Sigmoid colon (tissue), 7 donors: ENCODE measurements around the gene STUB1. TPM values are rescaled to one million over a fixed set of nuclear protein-coding genes. Genes with fewer than 3 reads are reported as not detected.

Experiments
- DNase-seq: peaks from one replicate; pipeline ENCODE4 v3.0.0-alpha.2; 2019
- H3K27ac ChIP-seq, 4 donors: fragments of 200-600 bp; sonication (generic); one replicate each; pipeline ENCODE4 v1.5.1; 2016 to 2019; ENCODE audit warnings: mild to moderate bottlenecking in 1 of 4
- H3K27me3 ChIP-seq, 3 donors: fragments of 200-600 bp; sonication (generic); one replicate each; pipeline ENCODE4 v1.5.1; 2019; ENCODE audit warnings: mild to moderate bottlenecking in 1 of 3
- H3K36me3 ChIP-seq, 4 donors: fragments of 200-600 bp; sonication (generic); one replicate each; pipeline ENCODE4 v1.5.1; 2016 to 2019
- H3K4me1 ChIP-seq, 4 donors: fragments of 200-600 bp; sonication (generic); one replicate each; pipeline ENCODE4 v1.5.1; 2017 to 2019
- H3K4me3 ChIP-seq, 4 donors: fragments of 200-600 bp; sonication (generic); one replicate each; pipeline ENCODE4 v1.5.1; 2017 to 2019; ENCODE audit warnings: mild to moderate bottlenecking in 2 of 4, moderate library complexity in 1 of 4
- H3K9me3 ChIP-seq, 4 donors: fragments of 200-600 bp in 3 of 4; sonication (generic) in 3 of 4; one replicate each; pipeline versions ENCODE4 v1.5.1 to v1.6.1; 2013 to 2019
- CTCF ChIP-seq, 4 experiments: fragments of 450-650 bp in 3 of 4; fragments of 200-600 bp in 1 of 4; IDR thresholded peaks; one replicate each; pipeline ENCODE4 v1.5.1; 2016 to 2019; ENCODE audit warnings: antibody characterized with exemption in 4 of 4, mild to moderate bottlenecking in 3 of 4, moderate library complexity in 2 of 4
- EP300 ChIP-seq, 4 donors: sonication (generic); formaldehyde crosslinking; IDR thresholded peaks; one replicate each; pipeline ENCODE4 v1.6.1; 2017; ENCODE audit warnings: antibody characterized with exemption in 4 of 4
- POLR2A ChIP-seq, 2 donors: fragments of 450-650 bp; IDR thresholded peaks; one replicate each; pipeline ENCODE4 v1.6.1; 2016; ENCODE audit warnings: antibody characterized with exemption in 2 of 2, mild to moderate bottlenecking in 2 of 2, moderate library complexity in 2 of 2
- POLR2AphosphoS5 ChIP-seq, 4 donors: sonication (generic); formaldehyde crosslinking; IDR thresholded peaks; one replicate each; pipeline ENCODE4 v1.6.1; 2017; ENCODE audit warnings: antibody characterized with exemption in 4 of 4
- WGBS, 2 donors: extraction: QIAGEN DNeasy Blood & Tissue Kit; methylation state at CpG; one replicate each; pipeline ENCODE4 v1.1.7; 2013; 5-methylcytosine and 5-hydroxymethylcytosine counted together
- intact Hi-C: fragments of 100-400 bp; cut with DNase I; formaldehyde crosslinking; loops from one replicate; pipeline ENCODE4 v1.15.1; 2023
- polyA plus RNA-seq, 3 donors: library from polyadenylated mRNA; stranded (reverse); fragments of 200-250 nt; gene quantifications; one replicate each; pipeline ENCODE4 v1.2.3, GENCODE V29; 2013
- total RNA-seq, 4 donors: library from RNA; depleted of rRNA; stranded (reverse); fragments of >200 nt; gene quantifications; one replicate each; pipeline ENCODE4 v1.1.0, GENCODE V29; 2016
- donor health status: healthy with polysubstance abuse.
- donor health status: Bipolar disorder and iron deficiency.
- donor health status: healthy.

Gene STUB1
- total and polyA plus RNA-seq, 7 donors = 104 to 183 (median 136) TPM

DNA sequence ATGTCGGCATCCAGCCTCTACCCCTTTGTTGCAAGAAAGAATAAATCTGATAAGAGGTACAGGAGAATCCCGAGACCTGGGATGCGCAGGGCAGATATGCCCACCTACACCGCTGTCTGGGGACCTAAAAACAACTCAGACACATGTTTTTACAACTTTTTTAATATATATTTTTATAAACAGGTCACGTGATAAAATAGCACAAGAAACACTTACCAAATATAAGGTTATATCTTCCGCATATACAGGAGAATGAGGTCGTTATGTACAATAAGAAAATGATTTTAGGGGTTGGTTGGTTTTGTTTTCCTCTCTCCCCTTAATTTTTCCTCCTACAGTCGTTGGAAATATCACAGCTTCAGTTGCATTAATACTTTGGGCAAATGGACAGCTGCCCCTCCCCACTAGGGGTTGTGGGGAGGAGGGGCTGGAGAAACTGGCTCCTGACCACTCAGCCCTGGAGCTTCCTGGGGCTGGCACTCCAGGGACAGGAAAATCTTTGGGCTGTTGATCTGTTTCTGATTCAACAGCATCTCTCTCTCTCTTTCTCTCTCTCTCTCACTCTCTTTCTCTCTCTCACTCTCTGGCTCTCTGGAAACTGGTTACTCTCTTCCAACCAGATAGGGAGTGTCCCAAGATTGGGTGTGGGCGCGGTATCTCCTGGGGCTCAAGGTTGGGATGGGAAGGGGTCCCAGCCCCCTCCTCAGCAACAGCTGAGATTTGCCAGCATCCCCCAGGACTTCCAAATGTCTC is 12.3 kb downstream of the STUB1 start:
- H3K27me3 ChIP-seq = peaks cover 39 to 61% (median 48%) of the 10 kb centered on the region in 3 donors
- intact Hi-C loops = no loop called here

DNA sequence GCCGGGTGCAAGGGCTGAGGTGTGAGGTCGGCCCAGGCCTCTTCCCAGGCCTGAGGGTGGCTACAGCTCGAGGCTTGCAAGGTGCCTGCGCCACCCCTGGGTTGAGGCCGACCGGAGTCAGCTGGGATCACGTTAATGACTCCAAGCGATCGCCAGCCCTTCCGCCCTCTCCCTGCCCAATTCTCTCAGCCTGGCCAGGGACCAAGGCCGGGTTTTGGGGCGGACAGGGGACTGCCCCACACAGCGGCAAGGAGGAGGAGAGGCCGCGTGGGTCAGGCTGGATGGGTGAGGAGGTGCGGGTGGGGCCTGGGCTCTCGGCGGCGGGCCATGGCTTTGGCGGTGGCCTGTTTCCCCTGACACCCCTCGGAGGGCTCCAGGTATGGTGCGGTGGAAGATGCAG is 13.2 kb downstream of the STUB1 start:
- 33 to 41% methylated on average over 22 of the region's 22 CpGs for WGBS, 2 donors
- intact Hi-C loops = no loop called here
- Histone ChIP-seq H3K27me3 (peaks cover 39 to 66% (median 48%) of the 10 kb centered on the region in 3 donors), H3K4me1 (peaks cover 0 to 51% (median 41%) of the 10 kb centered on the region in 4 donors), H3K4me3 (no peak overlapping the region), H3K36me3 (no peaks in the 10 kb centered on the region), H3K27ac (no peak overlapping the region), H3K9me3 (no peaks in the 10 kb centered on the region)
- TF ChIP-seq POLR2A (IDR thresholded peaks at IDR 0.05) (no peak), EP300 (IDR thresholded peaks at IDR 0.05) (no peak), POLR2AphosphoS5 (IDR thresholded peaks at IDR 0.05) (no peak), CTCF (IDR thresholded peaks at IDR 0.05) (no peak)
- no peak for DNase-seq

More for the DNA sequence above, 12.3 kb downstream of the STUB1 start:
- no peak overlapping the region for H3K4me3 ChIP-seq
- DNase-seq = no peak
- H3K4me1 ChIP-seq = peaks cover 0 to 54% (median 42%) of the 10 kb centered on the region in 4 donors
- H3K27ac ChIP-seq = no peak overlapping the region
- no peaks in the 10 kb centered on the region for H3K9me3 ChIP-seq
- H3K36me3 ChIP-seq = peaks cover 0 to 4% (median 0%) of the 10 kb centered on the region in 4 donors
- TF ChIP-seq CTCF (IDR thresholded peaks at IDR 0.05) (no peak), POLR2A (IDR thresholded peaks at IDR 0.05) (no peak), EP300 (IDR thresholded peaks at IDR 0.05) (no peak), POLR2AphosphoS5 (IDR thresholded peaks at IDR 0.05) (no peak)
- 48 to 64% methylated on average over 10 of the region's 10 CpGs for WGBS, 2 donors

- WGBS, 2 donors = 6 to 9% methylated on average over 37 of the region's 37 CpGs
- Histone ChIP-seq H3K4me3 (no peak overlapping the region), H3K9me3 (no peaks in the 10 kb centered on the region), H3K36me3 (no peaks in the 10 kb centered on the region), H3K4me1 (peaks cover 0 to 47% (median 38%) of the 10 kb centered on the region in 4 donors), H3K27me3 (peaks cover 39 to 69% (median 48%) of the 10 kb centered on the region in 3 donors), H3K27ac (no peak overlapping the region)
- no peak for DNase-seq
- intact Hi-C loops = no loop called here
- TF ChIP-seq EP300 (IDR thresholded peaks at IDR 0.05) = no peak
- no peak for TF ChIP-seq POLR2AphosphoS5 (IDR thresholded peaks at IDR 0.05)
- no peak for TF ChIP-seq CTCF (IDR thresholded peaks at IDR 0.05)
- no peak for TF ChIP-seq POLR2A (IDR thresholded peaks at IDR 0.05)
Observed at GRCh38 chr16:693766-694165, 13.6 kb downstream of the STUB1 start.

DNA sequence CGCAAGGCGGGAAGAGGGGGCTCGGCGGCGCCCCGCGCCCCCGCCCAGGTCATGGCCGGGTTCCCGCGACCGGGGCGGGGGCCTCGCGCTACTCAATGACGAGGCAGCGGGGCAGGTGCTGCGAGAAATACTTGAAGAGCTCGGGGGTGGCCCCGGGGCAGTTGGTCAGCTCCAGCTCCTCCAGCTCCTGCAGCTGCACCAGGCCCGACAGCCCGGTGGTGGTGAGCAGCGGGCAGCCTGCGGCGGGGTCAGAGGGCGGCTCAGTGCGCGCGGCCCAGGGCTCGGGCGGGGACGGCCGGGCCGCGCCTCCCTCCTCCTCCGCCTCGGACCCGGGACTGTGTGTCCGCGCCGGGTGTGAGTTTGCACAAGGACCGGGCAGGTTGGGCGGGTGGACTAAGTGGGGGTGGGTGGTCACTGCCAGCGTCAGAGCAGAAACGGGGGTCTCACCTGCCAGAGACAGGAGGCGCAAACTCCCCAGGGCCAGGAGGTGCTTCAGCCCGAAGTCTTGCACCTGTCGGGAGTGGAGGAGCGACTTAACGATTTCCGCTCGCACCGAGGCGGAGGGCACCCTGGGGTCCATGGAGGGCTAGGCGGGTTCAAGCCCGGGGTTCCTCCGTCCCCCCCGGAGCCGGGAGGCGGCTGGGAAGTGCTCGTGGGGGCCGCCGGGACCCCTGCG is 14.1 kb downstream of the STUB1 start:
- H3K4me1 ChIP-seq = peaks cover 0 to 41% (median 32%) of the 10 kb centered on the region in 4 donors
- H3K27ac ChIP-seq = no peak overlapping the region
- H3K36me3 ChIP-seq = no peaks in the 10 kb centered on the region
- 2 to 3% methylated on average over 64 of the region's 64 CpGs for WGBS, 2 donors
- peaks cover 40 to 73% (median 51%) of the 10 kb centered on the region in 3 donors for H3K27me3 ChIP-seq
- intact Hi-C loops = no loop called here
- TF ChIP-seq POLR2AphosphoS5 (IDR thresholded peaks at IDR 0.05) (no peak), POLR2A (IDR thresholded peaks at IDR 0.05) (no peak), EP300 (IDR thresholded peaks at IDR 0.05) (no peak), CTCF (IDR thresholded peaks at IDR 0.05) (no peak)
- no peak overlapping the region for H3K4me3 ChIP-seq
- no peak for DNase-seq
- H3K9me3 ChIP-seq = no peaks in the 10 kb centered on the region
